Astrocyte (in vitro differentiated cells and primary cell): Measurements from ENCODE around the gene GPA33. TPM values are rescaled to one million over a fixed set of nuclear protein-coding genes. Genes with fewer than 3 reads are reported as not detected.

Experiments used
- DNase-seq: peaks from one replicate; pipeline ENCODE4 v3.0.0-alpha.2; 2010; ENCODE audit warnings: low read depth
- FAIRE-seq: peaks from 2 replicates; lab custom pipeline; 2011; peaks lifted over from hg19 to GRCh38; lab: Jason Lieb, UNC
- H2AFZ ChIP-seq: 2 replicates; pipeline ENCODE4 v1.6.0; 2012; ENCODE audit warnings: low read depth, low read length, inconsistent platforms
- H3K27ac ChIP-seq: 2 replicates; pipeline ENCODE4 v1.5.1; 2011; ENCODE audit warnings: low read depth, low read length, inconsistent platforms
- H3K27me3 ChIP-seq: 2 replicates; pipeline ENCODE4 v1.6.0; 2011; ENCODE audit warnings: low read length, inconsistent platforms; ENCODE audit not compliant: insufficient read depth
- H3K36me3 ChIP-seq: 2 replicates; pipeline ENCODE4 v1.5.1; 2011; ENCODE audit warnings: low read length, inconsistent platforms; ENCODE audit not compliant: insufficient read depth
- H3K4me1 ChIP-seq: 2 replicates; pipeline ENCODE4 v1.5.1; 2011; ENCODE audit warnings: low read length, inconsistent platforms; ENCODE audit not compliant: insufficient read depth
- H3K4me2 ChIP-seq: 2 replicates; pipeline ENCODE4 v1.6.0; 2012; ENCODE audit warnings: low read length, inconsistent platforms
- H3K4me3 ChIP-seq: 2 replicates; pipeline ENCODE4 v1.5.1; 2011; ENCODE audit warnings: low read depth, mild to moderate bottlenecking, low read length, inconsistent platforms; ENCODE audit not compliant: insufficient read depth
- H3K79me2 ChIP-seq: 2 replicates; pipeline ENCODE4 v1.6.0; 2012; ENCODE audit warnings: mild to moderate bottlenecking, low read length, inconsistent platforms; ENCODE audit not compliant: insufficient read depth
- H3K9ac ChIP-seq: 2 replicates; pipeline ENCODE4 v1.6.0; 2012; ENCODE audit warnings: mild to moderate bottlenecking, low read length, inconsistent platforms
- H3K9me3 ChIP-seq: 2 replicates; pipeline ENCODE4 v1.5.1; 2012; ENCODE audit warnings: low read depth, mild to moderate bottlenecking, low read length, inconsistent platforms; ENCODE audit not compliant: insufficient read depth
- H4K20me1 ChIP-seq: 2 replicates; pipeline ENCODE4 v1.6.0; 2012; ENCODE audit warnings: low read length, inconsistent platforms; ENCODE audit not compliant: insufficient read depth
- H3K27ac Mint-ChIP-seq: one replicate; pipeline ENCODE4 v1.8.0; 2021; ENCODE audit warnings: mild to moderate bottlenecking, mixed read lengths; ENCODE audit not compliant: unreplicated experiment
- H3K27me3 Mint-ChIP-seq: one replicate; pipeline ENCODE4 v1.8.0; 2021; ENCODE audit warnings: low read depth, mixed read lengths; ENCODE audit not compliant: unreplicated experiment
- H3K36me3 Mint-ChIP-seq: one replicate; pipeline ENCODE4 v1.8.0; 2021; ENCODE audit warnings: low read depth, mixed read lengths; ENCODE audit not compliant: unreplicated experiment
- H3K4me1 Mint-ChIP-seq: one replicate; pipeline ENCODE4 v1.8.0; 2021; ENCODE audit warnings: low read depth, mixed read lengths; ENCODE audit not compliant: unreplicated experiment
- H3K4me3 Mint-ChIP-seq: one replicate; pipeline ENCODE4 v1.8.0; 2021; ENCODE audit warnings: mild to moderate bottlenecking, moderate library complexity, mixed read lengths; ENCODE audit not compliant: unreplicated experiment
- H3K9me3 Mint-ChIP-seq: one replicate; pipeline ENCODE4 v1.8.0; 2021; ENCODE audit warnings: mild to moderate bottlenecking, mixed read lengths; ENCODE audit not compliant: unreplicated experiment
- EZH2 ChIP-seq: IDR thresholded peaks from 2 replicates; pipeline ENCODE4 v1.6.1; 2012; ENCODE audit warnings: mild to moderate bottlenecking, low read length, inconsistent platforms; ENCODE audit not compliant: insufficient read depth
- total RNA-seq: library from RNA; stranded (reverse); gene quantifications from 2 replicates; pipeline ENCODE4 v1.2.1, GENCODE V29; 2021
- TF ChIP-seq, protein P1 (sequence below): IDR thresholded peaks from 2 replicates; pipeline ENCODE4 v1.5.1; 2011; ENCODE audit warnings: low read depth, mild to moderate bottlenecking, inconsistent platforms, low read length, moderate library complexity; ENCODE audit not compliant: insufficient read depth

Gene GPA33
- total RNA-seq, 1 donor from 2014 or later, result 1.2 TPM

DNA sequence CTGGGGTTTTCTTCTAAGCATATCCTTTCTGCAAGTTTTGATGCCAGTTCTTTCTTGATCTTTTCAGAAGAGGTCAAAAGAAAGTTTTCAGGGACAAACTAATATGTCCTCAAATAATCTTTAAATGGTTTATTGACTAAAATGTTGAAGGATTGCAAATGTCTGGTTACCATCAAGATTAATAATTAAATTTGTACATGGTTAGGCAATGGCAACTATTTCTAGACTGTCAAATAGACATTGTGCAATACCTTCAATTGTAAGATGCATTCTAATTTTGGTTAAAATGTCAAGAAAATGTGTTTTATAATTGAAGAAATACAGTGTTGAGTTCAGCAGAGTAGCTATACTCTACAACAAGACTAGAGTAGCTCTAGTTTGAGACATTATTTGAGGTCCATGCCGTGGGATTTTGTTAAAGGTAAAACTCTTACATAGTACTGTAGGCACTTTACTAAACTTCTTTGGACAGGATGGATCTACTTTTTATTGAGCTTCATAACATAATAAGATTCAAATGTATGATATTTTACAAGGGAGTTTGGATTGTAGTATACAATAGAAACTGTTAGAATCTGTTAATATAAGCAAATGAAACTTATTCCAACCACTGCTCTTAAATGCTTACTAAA is 78.5 kb downstream of the GPA33 start:
- peaks cover 4% of the 10 kb centered on the region for H3K4me1 Mint-ChIP-seq
- Histone ChIP-seq H2AFZ (no peak overlapping the region), H3K4me2 (no peak overlapping the region), H3K79me2 (no peaks in the 10 kb centered on the region), H3K36me3 (no peaks in the 10 kb centered on the region), H3K27ac (no peak overlapping the region), H3K4me1 (no peaks in the 10 kb centered on the region), H3K4me3 (no peak overlapping the region), H3K9me3 (no peaks in the 10 kb centered on the region), H4K20me1 (no peaks in the 10 kb centered on the region), H3K9ac (no peak overlapping the region), H3K27me3 (peaks cover 6% of the 10 kb centered on the region)
- no peak for DNase-seq
- H3K27me3 Mint-ChIP-seq, result peaks cover 2% of the 10 kb centered on the region
- no peak overlapping the region for H3K27ac Mint-ChIP-seq
- TF ChIP-seq, protein P1, sequence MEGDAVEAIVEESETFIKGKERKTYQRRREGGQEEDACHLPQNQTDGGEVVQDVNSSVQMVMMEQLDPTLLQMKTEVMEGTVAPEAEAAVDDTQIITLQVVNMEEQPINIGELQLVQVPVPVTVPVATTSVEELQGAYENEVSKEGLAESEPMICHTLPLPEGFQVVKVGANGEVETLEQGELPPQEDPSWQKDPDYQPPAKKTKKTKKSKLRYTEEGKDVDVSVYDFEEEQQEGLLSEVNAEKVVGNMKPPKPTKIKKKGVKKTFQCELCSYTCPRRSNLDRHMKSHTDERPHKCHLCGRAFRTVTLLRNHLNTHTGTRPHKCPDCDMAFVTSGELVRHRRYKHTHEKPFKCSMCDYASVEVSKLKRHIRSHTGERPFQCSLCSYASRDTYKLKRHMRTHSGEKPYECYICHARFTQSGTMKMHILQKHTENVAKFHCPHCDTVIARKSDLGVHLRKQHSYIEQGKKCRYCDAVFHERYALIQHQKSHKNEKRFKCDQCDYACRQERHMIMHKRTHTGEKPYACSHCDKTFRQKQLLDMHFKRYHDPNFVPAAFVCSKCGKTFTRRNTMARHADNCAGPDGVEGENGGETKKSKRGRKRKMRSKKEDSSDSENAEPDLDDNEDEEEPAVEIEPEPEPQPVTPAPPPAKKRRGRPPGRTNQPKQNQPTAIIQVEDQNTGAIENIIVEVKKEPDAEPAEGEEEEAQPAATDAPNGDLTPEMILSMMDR, result no peak
- TF ChIP-seq EZH2, result no peak
- H3K9me3 Mint-ChIP-seq, result peaks cover 2% of the 10 kb centered on the region
- H3K36me3 Mint-ChIP-seq, result no peaks in the 10 kb centered on the region
- no peak overlapping the region for H3K4me3 Mint-ChIP-seq
- no peak for FAIRE-seq

DNA sequence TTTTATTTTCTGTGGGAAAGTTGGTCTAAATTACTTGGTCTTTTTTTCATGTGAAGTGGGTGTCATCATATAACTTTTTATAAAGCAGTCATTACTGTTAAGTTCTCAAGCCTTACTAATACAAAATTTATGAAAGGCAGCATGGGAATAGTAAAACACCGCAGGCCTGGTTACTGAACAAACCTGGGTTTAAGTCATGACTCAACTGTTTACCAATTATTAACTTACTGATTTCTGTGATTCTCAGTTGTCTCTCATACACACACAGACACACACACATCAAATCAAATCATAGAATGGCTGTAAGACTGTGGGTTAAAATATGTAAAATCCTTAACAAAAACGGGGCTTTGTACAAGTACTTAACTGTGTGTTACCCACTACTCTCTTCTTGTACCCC is 86.5 kb downstream of the GPA33 start:
- DNase-seq (no peak), FAIRE-seq (no peak)
- Mint-ChIP-seq H3K27ac (no peak overlapping the region), H3K36me3 (no peaks in the 10 kb centered on the region), H3K27me3 (peaks cover 3% of the 10 kb centered on the region), H3K4me3 (no peak overlapping the region), H3K9me3 (peaks cover 6% of the 10 kb centered on the region), H3K4me1 (peaks cover 6% of the 10 kb centered on the region)
- Histone ChIP-seq H3K4me1 (no peaks in the 10 kb centered on the region), H3K79me2 (no peaks in the 10 kb centered on the region), H4K20me1 (no peaks in the 10 kb centered on the region), H3K9ac (no peak overlapping the region), H3K36me3 (no peaks in the 10 kb centered on the region), H3K9me3 (peaks cover 3% of the 10 kb centered on the region), H3K27ac (no peak overlapping the region), H3K27me3 (no peaks in the 10 kb centered on the region), H2AFZ (no peak overlapping the region), H3K4me3 (no peak overlapping the region), H3K4me2 (no peak overlapping the region)
- TF ChIP-seq, protein P1, result no peak
- no peak for TF ChIP-seq EZH2

Other genes starting within 250 kb of the GPA33 start
- 9.3 and 9.9 TPM in 2 replicates for gene TADA1, start 214.1 kb downstream of the GPA33 start, total RNA-seq
- gene ILDR2, start 114.8 kb downstream of the GPA33 start, total RNA-seq, result 7.8 and 9.3 TPM in 2 replicates
- gene MAEL, start 101.1 kb downstream of the GPA33 start, total RNA-seq, result 0.11 and 0.17 TPM in 2 replicates
- 0.82 and 0.99 TPM in 2 replicates for gene STYXL2, start 3.7 kb upstream of the GPA33 start, total RNA-seq
- gene POU2F1, start 130.5 kb upstream of the GPA33 start, total RNA-seq, result 21.5 and 21.7 TPM in 2 replicates